ENCODE results near the gene B4GALNT1. TPM values are rescaled to one million over a fixed set of nuclear protein-coding genes. Genes with fewer than 3 reads are reported as not detected.

B4GALNT1 gene
- total RNA-seq, 4 donors from 2014 or later, result 0.88 to 7.9 (median 2.2) TPM

- TF ChIP-seq POLR2A (IDR thresholded peaks at IDR 0.05) (no peak), CTCF (IDR thresholded peaks at IDR 0.05) (no peak)
- DNase-seq, result no peak
- H3K27me3 ChIP-seq, result peaks cover 21% of the 10 kb centered on the region
- H3K36me3 ChIP-seq, result no peaks in the 10 kb centered on the region
- H3K27ac ChIP-seq, result no peak overlapping the region
- intact Hi-C loops (cut with DNase I), result no loop called here
- peaks cover 18 to 25% of the 10 kb centered on the region in 2 donors for H3K4me1 ChIP-seq
- H3K9me3 ChIP-seq, result no peaks in the 10 kb centered on the region
- 15 to 37% methylated on average over 2 to 24 of the region's 26 CpGs for WGBS, 2 donors
- peak overlapping the region in 1 of 3 donors; percentile 43 for H3K4me3 ChIP-seq (replicated peaks in 1 of 3)
These were observed 1.4 kb downstream of the B4GALNT1 start for GRCh38 chr12:57631566-57632072.

GRCh38 chr12:57630891-57631433, 2.0 kb downstream of the B4GALNT1 start:
- no peaks in the 10 kb centered on the region for H3K36me3 ChIP-seq
- H3K9me3 ChIP-seq, result no peaks in the 10 kb centered on the region
- no peak overlapping the region for H3K27ac ChIP-seq
- H3K27me3 ChIP-seq, result peaks cover 28% of the 10 kb centered on the region
- TF ChIP-seq POLR2A (IDR thresholded peaks at IDR 0.05), result no peak
- no peak for TF ChIP-seq CTCF (IDR thresholded peaks at IDR 0.05)
- DNase-seq, result no peak
- WGBS, 2 donors, result 59 to 71% methylated on average over 5 to 6 of the region's 6 CpGs
- intact Hi-C loops (cut with DNase I), result no loop called here
- H3K4me1 ChIP-seq, result peaks cover 18 to 25% of the 10 kb centered on the region in 2 donors
- H3K4me3 ChIP-seq (replicated peaks in 1 of 3), result no peak overlapping the region

- Histone ChIP-seq H3K36me3 (no peaks in the 10 kb centered on the region), H3K27me3 (peaks cover 28% of the 10 kb centered on the region), H3K9me3 (no peaks in the 10 kb centered on the region), H3K4me3 (replicated peaks in 1 of 3) (no peak overlapping the region), H3K4me1 (peaks cover 18 to 25% of the 10 kb centered on the region in 2 donors), H3K27ac (no peak overlapping the region)
- no peak for DNase-seq
- TF ChIP-seq POLR2A (IDR thresholded peaks at IDR 0.05) (no peak), CTCF (IDR thresholded peaks at IDR 0.05) (no peak)
- WGBS, 2 donors, result 80 to 90% methylated on average over 5 of the region's 5 CpGs
- intact Hi-C loops (cut with DNase I), result no loop called here
These were observed 3.0 kb downstream of the B4GALNT1 start for GRCh38 chr12:57629897-57630471.

GRCh38 chr12:57628280-57629191, 4.5 kb downstream of the B4GALNT1 start:
- no peak for DNase-seq
- Histone ChIP-seq H3K9me3 (no peaks in the 10 kb centered on the region), H3K4me1 (peaks cover 18 to 25% of the 10 kb centered on the region in 2 donors), H3K36me3 (no peaks in the 10 kb centered on the region), H3K4me3 (replicated peaks in 1 of 3) (no peak overlapping the region), H3K27ac (no peak overlapping the region), H3K27me3 (peaks cover 28% of the 10 kb centered on the region)
- TF ChIP-seq CTCF (IDR thresholded peaks at IDR 0.05) (no peak), POLR2A (IDR thresholded peaks at IDR 0.05) (no peak)
- intact Hi-C loops (cut with DNase I), result no loop called here
- WGBS, 2 donors, result 42 to 44% methylated on average over 26 to 29 of the region's 29 CpGs

All from thyroid gland (tissue), 4 donors.